Tibial artery (tissue), 4 donors: ENCODE data around the gene NTM.
A peak's percentile ranks its signal among the peaks of the same experiment; 100 is the strongest.

Source experiments
- DNase-seq, 2 donors: peaks; one replicate each; pipeline ENCODE4 v3.0.0-alpha.2; 2019
- H3K27ac ChIP-seq, 2 donors: fragments of 200-600 bp; sonication (generic) in 1 of 2; 1 replicate in 1 of 2; 2 replicates in 1 of 2; pipeline ENCODE4 v1.5.1; 2018 to 2019; ENCODE audit warnings: mild to moderate bottlenecking in 1 of 2
- H3K27me3 ChIP-seq, 2 donors: fragments of 200-600 bp; sonication (generic) in 1 of 2; one replicate each; pipeline versions ENCODE4 v1.5.1 to v1.6.0; 2016 to 2019
- H3K36me3 ChIP-seq, 3 donors: fragments of 200-600 bp; sonication (generic) in 2 of 3; one replicate each; pipeline ENCODE4 v1.5.1; 2016 to 2019; ENCODE audit warnings: mild to moderate bottlenecking in 2 of 3
- H3K4me1 ChIP-seq, 4 donors: fragments of 200-600 bp; sonication (generic) in 2 of 4; 1 replicate in 3 of 4; 2 replicates in 1 of 4; pipeline ENCODE4 v1.5.1; 2016 to 2019
- H3K4me3 ChIP-seq, 2 donors: fragments of 200-600 bp; sonication (generic) in 1 of 2; 1 replicate in 1 of 2; 2 replicates in 1 of 2; pipeline ENCODE4 v1.5.1; 2018 to 2019; ENCODE audit warnings: mild to moderate bottlenecking in 2 of 2
- H3K9me3 ChIP-seq, 3 donors: fragments of 200-600 bp; sonication (generic) in 1 of 3; one replicate each; pipeline ENCODE4 v1.5.1; 2016 to 2019
- CTCF ChIP-seq, 2 experiments: fragments of 200-600 bp in 1 of 2; fragments of 450-650 bp in 1 of 2; IDR thresholded peaks; one replicate each; pipeline ENCODE4 v1.5.1; 2017 to 2019; ENCODE audit warnings: antibody characterized with exemption in 2 of 2, mild to moderate bottlenecking in 1 of 2, moderate library complexity in 1 of 2
- intact Hi-C: fragments of 100-400 bp; cut with DNase I; formaldehyde crosslinking; loops from one replicate; pipeline ENCODE4 v1.15.0; 2023; ENCODE audit warnings: low total_unique reads

The NTM gene

GRCh38 chr11:131669401-131669780 lies 299.0 kb downstream of the NTM start:
- TF ChIP-seq CTCF (IDR thresholded peaks at IDR 0.05), result no peak
- no peak overlapping the region for H3K27ac ChIP-seq
- no peaks in the 10 kb centered on the region for H3K4me1 ChIP-seq
- H3K36me3 ChIP-seq, result no peaks in the 10 kb centered on the region
- DNase-seq, result peak in 1 of 2 donors; percentile 32
- H3K4me3 ChIP-seq, result no peak overlapping the region
- H3K27me3 ChIP-seq, result peaks cover 0 to 14% of the 10 kb centered on the region in 2 donors
- intact Hi-C loops, result no loop called here
- no peaks in the 10 kb centered on the region for H3K9me3 ChIP-seq

GRCh38 chr11:131670876-131671275 lies 300.5 kb downstream of the NTM start:
- H3K27ac ChIP-seq, result no peak overlapping the region
- H3K4me1 ChIP-seq, result no peaks in the 10 kb centered on the region
- DNase-seq, result peak in 1 of 2 donors; percentile 46
- H3K4me3 ChIP-seq, result no peak overlapping the region
- peaks cover 0 to 14% of the 10 kb centered on the region in 2 donors for H3K27me3 ChIP-seq
- no peaks in the 10 kb centered on the region for H3K9me3 ChIP-seq
- intact Hi-C loops, result loop anchor here (10.0 kb wide), 1 partner anchor 746 kb away; no protein-coding TSS in a partner anchor
- H3K36me3 ChIP-seq, result no peaks in the 10 kb centered on the region
- TF ChIP-seq CTCF (IDR thresholded peaks at IDR 0.05), result no peak

- H3K27ac ChIP-seq, result no peak overlapping the region
- TF ChIP-seq CTCF (IDR thresholded peaks at IDR 0.05), result no peak
- intact Hi-C loops, result loop anchor here (10.0 kb wide), 1 partner anchor 747 kb away; no protein-coding TSS in a partner anchor
- H3K9me3 ChIP-seq, result no peaks in the 10 kb centered on the region
- H3K36me3 ChIP-seq, result no peaks in the 10 kb centered on the region
- H3K27me3 ChIP-seq, result peaks cover 0 to 12% of the 10 kb centered on the region in 2 donors
- H3K4me3 ChIP-seq, result no peak overlapping the region
- DNase-seq, result no peak
- no peaks in the 10 kb centered on the region for H3K4me1 ChIP-seq
Measured at GRCh38 chr11:131671320-131671719, 300.9 kb downstream of the NTM start.

- Histone ChIP-seq H3K27ac (no peak overlapping the region), H3K36me3 (no peaks in the 10 kb centered on the region), H3K9me3 (no peaks in the 10 kb centered on the region), H3K27me3 (peaks cover 0 to 10% of the 10 kb centered on the region in 2 donors), H3K4me3 (no peak overlapping the region), H3K4me1 (no peaks in the 10 kb centered on the region)
- TF ChIP-seq CTCF (IDR thresholded peaks at IDR 0.05), result no peak
- DNase-seq, result no peak
- intact Hi-C loops, result loop anchor here (10.0 kb wide), 1 partner anchor 747 kb away; no protein-coding TSS in a partner anchor
Measured at GRCh38 chr11:131671734-131672133, 301.3 kb downstream of the NTM start.

GRCh38 chr11:131672191-131672590 lies 301.8 kb downstream of the NTM start:
- TF ChIP-seq CTCF (IDR thresholded peaks at IDR 0.05), result no peak
- no peaks in the 10 kb centered on the region for H3K36me3 ChIP-seq
- peaks cover 0 to 8% of the 10 kb centered on the region in 2 donors for H3K27me3 ChIP-seq
- no peak overlapping the region for H3K27ac ChIP-seq
- no peaks in the 10 kb centered on the region for H3K9me3 ChIP-seq
- H3K4me1 ChIP-seq, result no peaks in the 10 kb centered on the region
- H3K4me3 ChIP-seq, result no peak overlapping the region
- intact Hi-C loops, result loop anchor here (10.0 kb wide), 1 partner anchor 747 kb away; no protein-coding TSS in a partner anchor
- DNase-seq, result no peak
